Measurements from ENCODE around the gene SPPL2C. TPM values are rescaled to one million over a fixed set of nuclear protein-coding genes. Genes with fewer than 3 reads are reported as not detected.

Gene SPPL2C
- total RNA-seq, 1 donor from 2014 or later: not detected

DNA sequence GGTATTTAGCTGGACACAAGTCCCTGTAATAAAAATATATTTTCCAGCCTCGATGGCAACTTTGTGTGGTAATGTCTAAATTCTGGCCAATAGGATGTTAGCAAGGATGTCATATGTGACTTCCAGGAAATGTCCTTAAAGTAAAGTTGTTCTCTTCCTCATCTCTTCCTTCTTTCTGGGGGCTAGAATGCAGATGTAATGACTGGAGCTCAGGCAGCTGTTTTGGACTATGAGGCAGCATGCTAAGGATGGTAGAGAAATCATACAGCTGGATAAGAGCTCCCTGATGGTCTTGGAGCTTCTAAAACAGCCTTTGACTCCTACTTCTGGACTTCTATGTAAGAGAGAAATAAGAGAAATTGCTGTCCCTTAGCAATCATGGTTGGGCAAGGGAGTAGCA lies 32.8 kb downstream of the SPPL2C start:
- DNase-seq (ENCODE audit: low spot score): no peak

DNA sequence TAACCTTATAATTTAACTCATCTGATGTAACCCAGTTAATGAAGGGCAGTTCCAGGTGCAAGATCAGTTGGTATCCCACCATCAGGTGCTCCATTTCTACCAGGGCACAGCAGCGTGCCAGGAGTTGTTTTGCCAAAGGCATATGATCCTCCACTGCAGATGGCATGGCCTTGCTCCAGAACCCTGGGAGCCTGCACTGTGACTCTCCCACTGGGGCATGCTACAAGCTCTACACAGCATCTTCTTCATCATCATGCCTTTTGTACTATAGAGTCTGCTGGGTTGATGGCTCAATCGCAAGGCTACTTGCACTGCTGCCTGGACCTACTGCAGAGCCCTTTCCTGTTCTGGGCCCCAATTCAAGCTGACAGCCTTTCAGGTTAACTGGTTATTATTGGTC lies 38.4 kb downstream of the SPPL2C start:
- no peak for DNase-seq (ENCODE audit: low spot score)

DNA sequence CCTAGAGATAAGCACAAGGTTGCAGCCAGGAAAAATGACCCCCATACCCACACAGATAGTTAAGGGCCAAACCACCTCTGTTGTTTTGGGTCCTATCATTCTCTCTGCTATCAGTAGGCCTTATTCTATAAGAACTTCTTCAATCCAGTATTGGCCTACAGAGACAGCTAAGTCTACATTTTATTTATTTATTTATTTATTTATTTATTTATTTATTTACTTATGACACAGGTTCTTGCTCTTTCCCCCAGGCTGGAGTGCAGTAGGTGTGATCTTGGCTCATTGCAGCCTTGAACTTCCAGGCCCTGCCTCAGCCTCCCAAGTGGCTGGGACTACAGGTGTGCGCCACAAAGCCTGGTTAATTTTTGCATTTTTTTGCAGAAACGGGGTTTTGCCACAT lies 42.2 kb downstream of the SPPL2C start:
- DNase-seq (ENCODE audit: low spot score): no peak

DNA sequence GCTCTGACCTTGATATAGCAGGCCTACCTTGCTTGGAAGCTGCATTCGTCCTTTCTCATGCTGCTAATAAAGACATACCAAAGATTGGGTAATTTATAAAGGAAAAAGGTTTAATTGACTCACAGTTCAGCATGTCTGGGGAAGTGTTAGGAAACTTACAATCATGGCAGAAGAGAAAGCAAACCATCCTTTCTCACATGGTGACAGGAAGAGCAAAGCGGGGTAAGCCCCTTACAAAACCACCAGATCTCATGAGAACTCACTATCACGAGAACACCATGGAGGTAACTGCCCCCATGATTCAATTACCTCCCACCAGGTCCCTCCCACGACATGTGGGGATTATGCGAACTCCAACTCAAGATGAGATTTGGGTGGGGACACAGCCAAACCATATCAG lies 43.7 kb downstream of the SPPL2C start:
- DNase-seq (ENCODE audit: low spot score): no peak

DNA sequence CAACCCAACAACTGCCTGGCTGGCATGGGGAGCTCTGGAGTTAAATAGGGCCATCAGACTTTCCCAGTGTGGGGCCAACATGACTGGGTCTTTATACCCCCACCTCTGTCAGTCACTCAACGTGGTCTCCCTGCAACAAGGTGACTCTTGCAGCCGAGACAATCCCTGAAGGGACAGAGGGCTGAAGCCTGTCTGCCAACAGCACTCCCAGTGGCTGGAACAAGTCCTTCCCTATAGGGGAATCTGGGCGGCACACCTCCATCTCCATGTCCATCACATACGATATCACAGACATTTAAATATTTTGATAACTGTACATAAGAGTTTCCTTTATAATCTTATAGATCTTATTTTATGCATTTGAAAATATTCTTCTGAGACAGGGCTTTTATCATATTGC lies 44.9 kb downstream of the SPPL2C start:
- no peak for DNase-seq (ENCODE audit: low spot score)

DNA sequence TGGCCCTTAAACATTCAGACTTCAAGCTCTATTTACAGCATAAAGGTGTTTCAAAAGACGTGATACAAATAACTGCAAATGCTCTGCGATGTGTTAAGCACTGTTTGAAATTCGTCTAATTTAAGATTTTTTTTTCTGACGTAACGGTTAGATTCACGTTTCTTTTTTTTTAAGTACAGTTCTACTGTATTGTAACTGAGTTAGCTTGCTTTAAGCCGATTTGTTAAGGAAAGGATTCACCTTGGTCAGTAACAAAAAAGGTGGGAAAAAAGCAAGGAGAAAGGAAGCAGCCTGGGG lies 49.0 kb downstream of the SPPL2C start:
- no peak for DNase-seq (ENCODE audit: low spot score)

DNA sequence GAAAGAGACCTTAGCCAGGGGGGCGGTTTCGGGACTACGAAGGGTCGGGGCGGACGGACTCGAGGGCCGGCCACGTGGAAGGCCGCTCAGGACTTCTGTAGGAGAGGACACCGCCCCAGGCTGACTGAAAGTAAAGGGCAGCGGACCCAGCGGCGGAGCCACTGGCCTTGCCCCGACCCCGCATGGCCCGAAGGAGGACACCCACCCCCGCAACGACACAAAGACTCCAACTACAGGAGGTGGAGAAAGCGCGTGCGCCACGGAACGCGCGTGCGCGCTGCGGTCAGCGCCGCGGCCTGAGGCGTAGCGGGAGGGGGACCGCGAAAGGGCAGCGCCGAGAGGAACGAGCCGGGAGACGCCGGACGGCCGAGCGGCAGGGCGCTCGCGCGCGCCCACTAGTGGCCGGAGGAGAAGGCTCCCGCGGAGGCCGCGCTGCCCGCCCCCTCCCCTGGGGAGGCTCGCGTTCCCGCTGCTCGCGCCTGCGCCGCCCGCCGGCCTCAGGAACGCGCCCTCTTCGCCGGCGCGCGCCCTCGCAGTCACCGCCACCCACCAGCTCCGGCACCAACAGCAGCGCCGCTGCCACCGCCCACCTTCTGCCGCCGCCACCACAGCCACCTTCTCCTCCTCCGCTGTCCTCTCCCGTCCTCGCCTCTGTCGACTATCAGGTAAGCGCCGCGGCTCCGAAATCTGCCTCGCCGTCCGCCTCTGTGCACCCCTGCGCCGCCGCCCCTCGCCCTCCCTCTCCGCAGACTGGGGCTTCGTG lies 49.5 kb downstream of the SPPL2C start, which contains the start of gene MAPT:
Gene MAPT (plus strand): TSS at position 533 of the 763 bp plus-strand sequence. CDS start 67,784 bp downstream, outside the sequence.
- DNase-seq (ENCODE audit: low spot score): peak; percentile 92

DNA sequence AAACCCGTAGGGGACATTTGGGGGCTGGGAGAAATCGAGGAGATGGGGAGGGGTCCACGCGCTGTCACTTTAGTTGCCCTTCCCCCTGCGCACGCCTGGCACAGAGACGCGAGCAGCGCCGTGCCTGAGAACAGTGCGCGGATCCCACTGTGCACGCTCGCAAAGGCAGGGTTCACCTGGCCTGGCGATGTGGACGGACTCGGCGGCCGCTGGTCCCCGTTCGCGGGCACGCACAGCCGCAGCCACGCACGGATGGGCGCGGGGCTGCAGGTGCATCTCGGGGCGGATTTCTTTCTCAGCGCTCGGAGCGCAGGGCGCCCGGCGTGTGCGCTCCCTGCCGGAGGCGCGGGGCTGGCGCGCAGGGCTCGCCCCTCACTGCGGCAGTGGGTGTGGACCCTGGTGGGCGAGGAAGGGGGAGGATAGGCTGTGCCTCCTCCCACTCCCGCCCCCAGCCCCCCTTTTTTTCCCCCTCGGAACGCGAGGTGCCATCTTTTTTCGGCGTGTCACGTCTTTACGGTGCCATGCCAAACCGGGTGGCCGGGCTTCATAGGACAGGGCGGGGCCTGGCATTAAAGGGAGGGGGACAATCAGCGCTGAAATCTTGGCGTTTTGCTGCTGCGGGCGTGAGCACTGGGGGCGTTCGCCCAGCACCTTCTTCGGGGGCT lies 50.8 kb downstream of the SPPL2C start:
- DNase-seq (ENCODE audit: low spot score): no peak

DNA sequence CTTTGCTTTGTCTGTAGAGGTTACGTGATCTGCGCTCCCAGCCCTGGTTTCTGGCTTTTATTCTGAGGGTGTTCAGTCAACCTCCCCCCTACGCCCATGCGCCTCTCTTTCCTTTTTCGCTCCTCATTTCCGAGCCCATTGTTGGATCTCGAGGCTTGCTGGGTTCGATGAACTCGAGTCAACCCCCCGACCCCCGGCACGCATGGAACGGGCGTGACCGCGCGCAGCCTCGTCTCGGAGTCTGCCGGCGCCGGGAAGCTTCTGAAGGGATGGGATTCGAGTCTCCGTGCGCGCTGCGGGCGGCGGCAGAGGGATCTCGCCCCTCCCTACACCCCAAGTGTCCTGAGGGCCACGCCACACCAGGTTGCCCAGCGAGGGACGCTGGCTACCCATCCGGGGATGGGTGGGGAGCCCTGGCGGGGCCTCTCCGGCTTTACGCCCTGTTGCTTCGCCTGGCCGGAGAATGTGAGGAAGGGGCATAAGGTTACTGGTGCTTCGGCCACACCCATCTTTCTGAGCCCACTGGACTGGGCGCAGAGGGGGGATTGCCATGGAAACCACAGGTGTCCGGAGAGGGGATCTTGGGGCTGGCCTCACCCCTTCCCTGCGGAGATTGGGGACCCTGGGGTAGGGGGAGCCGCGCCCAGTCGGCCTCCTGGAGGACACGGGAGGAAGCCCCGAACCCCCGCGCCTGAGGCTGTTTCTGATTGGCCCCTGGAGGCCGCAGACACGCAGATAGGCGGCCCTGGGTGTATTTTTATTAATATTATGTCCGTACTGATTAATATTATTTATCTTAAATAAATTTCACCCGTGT lies 51.5 kb downstream of the SPPL2C start:
- no peak for DNase-seq (ENCODE audit: low spot score)

Other genes starting within 250 kb of the SPPL2C start
- gene CRHR1, start 60.6 kb upstream of the SPPL2C start, total RNA-seq: not detected
- 11.0 TPM for gene MAPT, start 49.7 kb downstream of the SPPL2C start, total RNA-seq
- not detected for gene STH, start 154.4 kb downstream of the SPPL2C start, total RNA-seq

Measured in mucosa of gallbladder (tissue), 1 donor.